CD14-positive monocyte (primary cell): ENCODE results near the gene ELAC1. TPM values are rescaled to one million over a fixed set of nuclear protein-coding genes. Genes with fewer than 3 reads are reported as not detected.

ENCODE experiments used
- DNase-seq, 3 donors: peaks; one replicate each; pipeline ENCODE4 v3.0.0-alpha.2; 2011 to 2022
- H2AFZ ChIP-seq: 2 replicates; pipeline ENCODE4 v1.6.0; 2012; ENCODE audit warnings: mild to moderate bottlenecking, low read depth, low read length, inconsistent platforms; ENCODE audit not compliant: insufficient read depth, poor library complexity, severe bottlenecking
- H3K27ac ChIP-seq, 2 donors: 1 replicate in 1 of 2; 2 replicates in 1 of 2; pipeline ENCODE4 v1.5.1; 2012 to 2013; ENCODE audit warnings: low read length in 2 of 2, control low read depth in 1 of 2, inconsistent platforms in 1 of 2, low read depth in 1 of 2, mild to moderate bottlenecking in 1 of 2
- H3K27me3 ChIP-seq, 2 donors: one replicate each; pipeline versions ENCODE4 v1.6.0 to v1.6.1; 2011 to 2013; ENCODE audit warnings: low read length in 2 of 2; ENCODE audit not compliant: control insufficient read depth in 2 of 2, insufficient read depth in 2 of 2
- H3K36me3 ChIP-seq, 2 donors: replicated peaks in 1 of 2; 1 replicate in 1 of 2; 2 replicates in 1 of 2; pipeline versions ENCODE4 v1.5.1 to v1.6.1; 2012 to 2013; ENCODE audit warnings: low read length in 2 of 2, control low read depth in 1 of 2, inconsistent platforms in 1 of 2, mild to moderate bottlenecking in 1 of 2; ENCODE audit not compliant: insufficient read depth in 2 of 2, control insufficient read depth in 1 of 2
- H3K4me1 ChIP-seq, 2 donors: 1 replicate in 1 of 2; 2 replicates in 1 of 2; pipeline versions ENCODE4 v1.5.1 to v1.6.1; 2012 to 2013; ENCODE audit warnings: low read length in 2 of 2, control low read depth in 1 of 2, inconsistent platforms in 1 of 2, mild to moderate bottlenecking in 1 of 2, moderate library complexity in 1 of 2; ENCODE audit not compliant: insufficient read depth in 2 of 2, control insufficient read depth in 1 of 2
- H3K4me2 ChIP-seq: replicated peaks from 2 replicates; pipeline ENCODE3; 2012; ENCODE audit warnings: low read length, moderate library complexity, mild to moderate bottlenecking; ENCODE audit not compliant: poor library complexity, severe bottlenecking; ENCODE audit errors: extremely low read depth
- H3K4me3 ChIP-seq, 3 experiments: fragments of 200-600 bp in 1 of 3; sonication (generic) in 1 of 3; replicated peaks in 1 of 3; 1 replicate in 2 of 3; 2 replicates in 1 of 3; pipeline ENCODE4 v1.5.1; 2011 to 2013; ENCODE audit warnings: low read length in 3 of 3, mild to moderate bottlenecking in 3 of 3, control low read depth in 2 of 3, low read depth in 2 of 3, inconsistent platforms in 1 of 3, moderate library complexity in 1 of 3
- H3K79me2 ChIP-seq: 2 replicates; pipeline ENCODE4 v1.6.0; 2012; ENCODE audit warnings: mild to moderate bottlenecking, control low read depth, inconsistent platforms, low read length, moderate library complexity; ENCODE audit not compliant: insufficient read depth
- H3K9ac ChIP-seq: 2 replicates; pipeline ENCODE4 v1.6.0; 2017; ENCODE audit warnings: low read length, mild to moderate bottlenecking; ENCODE audit not compliant: insufficient read depth, poor library complexity, severe bottlenecking
- H3K9me3 ChIP-seq, 2 donors: replicated peaks in 1 of 2; 1 replicate in 1 of 2; 2 replicates in 1 of 2; pipeline versions ENCODE4 v1.5.1 to v1.6.1; 2012 to 2013; ENCODE audit warnings: low read length in 2 of 2, control low read depth in 1 of 2; ENCODE audit not compliant: control insufficient read depth in 1 of 2, insufficient read depth in 1 of 2
- H4K20me1 ChIP-seq: 2 replicates; pipeline ENCODE4 v1.6.0; 2012; ENCODE audit warnings: mild to moderate bottlenecking, low read length, control low read depth, moderate library complexity; ENCODE audit not compliant: insufficient read depth
- H3K27ac Mint-ChIP-seq, 7 donors: one replicate each; pipeline ENCODE4 v1.8.0; 2020; ENCODE audit warnings: mild to moderate bottlenecking in 7 of 7, mixed read lengths in 7 of 7, moderate library complexity in 6 of 7, inconsistent platforms in 2 of 7
- H3K27me3 Mint-ChIP-seq, 3 donors: one replicate each; pipeline ENCODE4 v1.8.0; 2021 to 2022; ENCODE audit warnings: low read depth in 3 of 3, mild to moderate bottlenecking in 3 of 3, mixed read lengths in 3 of 3, moderate library complexity in 3 of 3, inconsistent platforms in 1 of 3
- H3K36me3 Mint-ChIP-seq, 2 donors: one replicate each; pipeline ENCODE4 v1.8.0; 2020; ENCODE audit warnings: mixed read lengths in 2 of 2, inconsistent platforms in 1 of 2, mild to moderate bottlenecking in 1 of 2
- H3K4me1 Mint-ChIP-seq: one replicate; pipeline ENCODE4 v1.8.0; 2020; ENCODE audit warnings: mild to moderate bottlenecking, mixed read lengths
- H3K4me3 Mint-ChIP-seq, 2 donors: one replicate each; pipeline ENCODE4 v1.8.0; 2020; ENCODE audit warnings: mild to moderate bottlenecking in 2 of 2, mixed read lengths in 2 of 2, moderate library complexity in 1 of 2
- H3K9me3 Mint-ChIP-seq, 7 donors: one replicate each; pipeline ENCODE4 v1.8.0; 2020 to 2022; ENCODE audit warnings: mixed read lengths in 7 of 7, mild to moderate bottlenecking in 6 of 7, moderate library complexity in 6 of 7, inconsistent platforms in 2 of 7
- WGBS: methylation state at CpG from one replicate; pipeline ENCODE4 v1.1.5; 2013; ENCODE audit warnings: missing lambda C conversion rate; ENCODE audit not compliant: insufficient coverage; 5-methylcytosine and 5-hydroxymethylcytosine counted together
- intact Hi-C, 2 donors: fragments of 100-400 bp; cut with micrococcal nuclease; formaldehyde crosslinking; loops; one replicate each; pipeline versions ENCODE4 v1.15.0 to v1.15.1; 2023
- polyA plus RNA-seq, 3 donors: library from polyadenylated mRNA; depleted of rRNA in 1 of 3; unstranded in 2 of 3; stranded (reverse) in 1 of 3; fragments of 300-500 nt in 2 of 3; fragments of >200 nt in 1 of 3; fragmentation: Illumina TruSeq in 2 of 3; gene quantifications; 1 replicate in 2 of 3; 2 replicates in 1 of 3; pipeline ENCODE4 v1.2.3, GENCODE V29; 2012 to 2021
- TF ChIP-seq, protein P1 (sequence below): fragments of 200-600 bp; IDR thresholded peaks from one replicate; pipeline ENCODE4 v1.8.0; 2022; ENCODE audit warnings: antibody characterized with exemption, mild to moderate bottlenecking

The ELAC1 gene
- polyA plus RNA-seq, 3 donors: 2.6 to 11.5 (median 4.5) TPM

DNA sequence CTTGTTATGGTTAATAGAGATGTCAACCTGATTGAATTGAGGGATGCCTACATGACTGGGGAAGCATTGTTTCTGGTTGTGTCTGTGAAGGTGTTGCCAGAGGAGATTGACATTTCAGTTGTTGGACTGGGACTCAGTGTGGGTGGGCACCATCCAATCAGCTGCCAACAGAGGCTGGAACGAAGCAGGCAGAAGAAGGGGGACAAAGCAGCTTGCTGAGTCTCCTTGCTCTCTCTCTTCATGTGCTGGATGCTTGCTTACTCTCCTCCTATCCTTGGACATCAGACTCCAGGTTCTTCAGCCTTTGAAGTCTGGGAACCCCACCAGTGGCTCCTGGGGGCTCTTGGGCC, 39.9 kb downstream of the ELAC1 start:
- Mint-ChIP-seq H3K4me3 (no peak overlapping the region), H3K4me1 (peaks cover 7% of the 10 kb centered on the region), H3K27me3 (peaks cover 0 to 2% (median 0%) of the 10 kb centered on the region in 3 donors), H3K27ac (no peak overlapping the region), H3K9me3 (peaks cover 0 to 5% (median 0%) of the 10 kb centered on the region in 7 donors), H3K36me3 (no peaks in the 10 kb centered on the region)
- no CpG with 5 or more reads among the region's 1 CpG for WGBS
- intact Hi-C loops: no loop called here
- no peak for DNase-seq
- H3K4me3 ChIP-seq: no peak overlapping the region
- H2AFZ ChIP-seq: no peak overlapping the region
- H3K79me2 ChIP-seq: no peaks in the 10 kb centered on the region
- no peak overlapping the region for H3K27ac ChIP-seq
- TF ChIP-seq, protein P1, sequence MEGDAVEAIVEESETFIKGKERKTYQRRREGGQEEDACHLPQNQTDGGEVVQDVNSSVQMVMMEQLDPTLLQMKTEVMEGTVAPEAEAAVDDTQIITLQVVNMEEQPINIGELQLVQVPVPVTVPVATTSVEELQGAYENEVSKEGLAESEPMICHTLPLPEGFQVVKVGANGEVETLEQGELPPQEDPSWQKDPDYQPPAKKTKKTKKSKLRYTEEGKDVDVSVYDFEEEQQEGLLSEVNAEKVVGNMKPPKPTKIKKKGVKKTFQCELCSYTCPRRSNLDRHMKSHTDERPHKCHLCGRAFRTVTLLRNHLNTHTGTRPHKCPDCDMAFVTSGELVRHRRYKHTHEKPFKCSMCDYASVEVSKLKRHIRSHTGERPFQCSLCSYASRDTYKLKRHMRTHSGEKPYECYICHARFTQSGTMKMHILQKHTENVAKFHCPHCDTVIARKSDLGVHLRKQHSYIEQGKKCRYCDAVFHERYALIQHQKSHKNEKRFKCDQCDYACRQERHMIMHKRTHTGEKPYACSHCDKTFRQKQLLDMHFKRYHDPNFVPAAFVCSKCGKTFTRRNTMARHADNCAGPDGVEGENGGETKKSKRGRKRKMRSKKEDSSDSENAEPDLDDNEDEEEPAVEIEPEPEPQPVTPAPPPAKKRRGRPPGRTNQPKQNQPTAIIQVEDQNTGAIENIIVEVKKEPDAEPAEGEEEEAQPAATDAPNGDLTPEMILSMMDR: no peak
- no peak overlapping the region for H3K4me2 ChIP-seq
- H3K4me1 ChIP-seq: peaks cover 4 to 5% of the 10 kb centered on the region in 2 donors
- H3K9me3 ChIP-seq: no peaks in the 10 kb centered on the region
- no peak overlapping the region for H3K9ac ChIP-seq
- no peaks in the 10 kb centered on the region for H3K36me3 ChIP-seq
- no peaks in the 10 kb centered on the region for H3K27me3 ChIP-seq
- H4K20me1 ChIP-seq: no peaks in the 10 kb centered on the region

DNA sequence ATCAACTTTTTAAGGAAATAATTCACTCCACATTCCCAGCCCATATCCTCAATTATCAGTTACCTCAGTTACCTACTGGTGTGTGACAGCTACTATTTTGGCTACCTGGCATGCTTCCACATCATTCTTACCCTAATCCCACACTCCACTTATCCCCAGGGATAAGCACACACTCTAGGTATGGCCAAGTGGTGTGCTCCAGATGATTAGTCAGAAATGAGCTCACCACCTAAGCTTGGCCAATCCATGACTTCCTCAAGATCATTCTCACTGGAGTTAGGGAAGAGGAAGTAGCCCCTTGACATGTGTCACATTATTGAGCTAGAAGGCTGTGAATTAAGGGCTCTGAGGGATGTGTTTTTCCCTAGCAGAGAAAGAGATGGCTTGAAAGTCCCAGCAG, 41.2 kb downstream of the ELAC1 start:
- Histone ChIP-seq H3K27me3 (no peaks in the 10 kb centered on the region), H3K36me3 (no peaks in the 10 kb centered on the region), H3K4me2 (no peak overlapping the region), H2AFZ (no peak overlapping the region), H3K4me1 (peaks cover 4 to 5% of the 10 kb centered on the region in 2 donors), H3K79me2 (no peaks in the 10 kb centered on the region), H4K20me1 (no peaks in the 10 kb centered on the region), H3K9ac (no peak overlapping the region), H3K9me3 (no peaks in the 10 kb centered on the region), H3K27ac (no peak overlapping the region), H3K4me3 (no peak overlapping the region)
- intact Hi-C loops: no loop called here
- DNase-seq: peak; percentile 42 to 82 (median 50)
- Mint-ChIP-seq H3K36me3 (no peaks in the 10 kb centered on the region), H3K4me3 (no peak overlapping the region), H3K27me3 (no peaks in the 10 kb centered on the region), H3K9me3 (peaks cover 0 to 6% (median 3%) of the 10 kb centered on the region in 7 donors), H3K27ac (peak overlapping the region in 1 of 7 donors; percentile 15), H3K4me1 (peaks cover 7% of the 10 kb centered on the region)
- TF ChIP-seq, protein P1: no peak
